NCI-H2196 treated with DMSO at 0.1 percent for 48 hours (cell line): ENCODE results near the gene XAB2.
"Not testable (repeated sequence)": the region's sequence is repeated elsewhere in the genome, so short reads cannot be mapped to it uniquely, and the experiment has no call there.

Experiments
- DNase-seq: peaks from one replicate; lab custom pipeline; 2025; ENCODE audit not compliant: unreplicated experiment; lab: John Stamatoyannopoulos, UW

XAB2 gene

DNA sequence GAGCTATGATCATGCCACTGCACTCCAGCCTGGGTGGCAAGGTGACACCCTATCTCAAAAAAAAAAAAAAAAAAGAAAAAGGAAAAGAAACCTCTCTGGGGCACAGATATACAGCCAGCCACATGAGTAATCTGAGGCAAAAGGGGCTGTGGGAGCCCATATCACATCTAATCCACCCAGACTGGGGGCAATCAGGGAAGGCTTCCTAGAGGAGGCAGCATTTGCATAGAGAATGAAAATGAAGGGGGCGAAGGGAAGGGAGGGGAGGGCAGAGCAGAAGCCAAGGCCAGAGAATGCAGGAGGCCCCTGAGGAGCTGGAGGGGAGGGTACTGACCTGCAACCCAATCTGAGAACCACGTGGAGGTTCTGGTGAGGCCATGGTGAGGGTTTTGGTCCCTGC, 20.8 kb upstream of the XAB2 start:
- DNase-seq: no peak

DNA sequence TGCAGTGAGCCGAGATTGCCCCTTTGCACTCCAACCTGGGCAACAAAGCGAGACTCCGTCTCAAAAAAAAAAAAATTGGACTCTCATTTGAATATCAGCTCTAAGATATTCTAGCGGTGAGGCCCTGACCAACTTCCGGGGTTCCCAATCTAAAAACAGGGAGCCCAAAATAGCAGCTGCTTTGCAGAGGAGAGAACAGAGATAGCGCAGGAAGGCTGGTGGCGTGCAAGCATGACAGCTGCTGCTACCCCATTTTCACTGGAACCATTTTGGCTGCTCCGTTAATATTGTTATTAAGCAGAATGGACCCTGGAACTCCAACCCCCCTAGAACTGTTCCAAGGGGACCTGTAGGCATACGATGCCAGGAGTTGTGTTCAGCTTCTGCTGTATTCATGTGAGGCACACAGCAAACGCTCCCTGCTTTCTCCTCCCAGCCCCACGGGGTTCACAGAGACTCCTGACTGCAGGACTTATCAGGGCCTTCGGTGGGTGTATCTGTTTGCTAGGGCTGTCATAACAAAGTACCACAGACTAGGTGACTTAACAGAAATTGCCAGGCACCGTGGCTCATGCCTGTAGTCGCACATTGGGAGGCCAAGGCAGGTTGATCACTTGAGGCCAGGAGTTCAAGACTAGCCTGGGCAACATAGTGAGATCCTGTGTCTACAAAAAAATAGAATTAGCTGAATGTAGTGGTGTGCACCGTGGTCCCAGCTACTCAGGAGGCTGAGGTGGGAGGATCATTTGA, 19.1 kb upstream of the XAB2 start:
- no peak for DNase-seq

DNA sequence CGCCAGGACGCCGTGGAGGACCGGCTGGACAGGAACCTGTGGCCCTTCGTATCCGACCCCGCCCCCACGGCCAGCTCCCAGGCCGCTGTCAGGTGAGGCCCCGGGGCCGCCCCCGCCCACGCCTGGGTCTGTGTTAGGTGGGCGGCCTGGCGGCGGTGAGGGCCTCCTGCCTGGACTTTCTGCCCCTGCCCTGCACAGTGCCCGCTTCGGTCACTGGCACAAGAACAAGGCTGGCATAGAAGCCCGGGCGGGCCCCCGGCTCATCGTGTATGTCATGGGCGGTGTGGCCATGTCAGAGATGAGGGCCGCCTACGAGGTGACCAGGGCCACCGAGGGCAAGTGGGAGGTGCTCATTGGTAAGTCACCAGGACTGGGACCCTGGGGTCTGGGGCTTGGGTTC, 17.8 kb upstream of the XAB2 start:
- DNase-seq: no peak

GRCh38 chr19:7646426-7646700, 17.0 kb upstream of the XAB2 start:
- no peak for DNase-seq

DNA sequence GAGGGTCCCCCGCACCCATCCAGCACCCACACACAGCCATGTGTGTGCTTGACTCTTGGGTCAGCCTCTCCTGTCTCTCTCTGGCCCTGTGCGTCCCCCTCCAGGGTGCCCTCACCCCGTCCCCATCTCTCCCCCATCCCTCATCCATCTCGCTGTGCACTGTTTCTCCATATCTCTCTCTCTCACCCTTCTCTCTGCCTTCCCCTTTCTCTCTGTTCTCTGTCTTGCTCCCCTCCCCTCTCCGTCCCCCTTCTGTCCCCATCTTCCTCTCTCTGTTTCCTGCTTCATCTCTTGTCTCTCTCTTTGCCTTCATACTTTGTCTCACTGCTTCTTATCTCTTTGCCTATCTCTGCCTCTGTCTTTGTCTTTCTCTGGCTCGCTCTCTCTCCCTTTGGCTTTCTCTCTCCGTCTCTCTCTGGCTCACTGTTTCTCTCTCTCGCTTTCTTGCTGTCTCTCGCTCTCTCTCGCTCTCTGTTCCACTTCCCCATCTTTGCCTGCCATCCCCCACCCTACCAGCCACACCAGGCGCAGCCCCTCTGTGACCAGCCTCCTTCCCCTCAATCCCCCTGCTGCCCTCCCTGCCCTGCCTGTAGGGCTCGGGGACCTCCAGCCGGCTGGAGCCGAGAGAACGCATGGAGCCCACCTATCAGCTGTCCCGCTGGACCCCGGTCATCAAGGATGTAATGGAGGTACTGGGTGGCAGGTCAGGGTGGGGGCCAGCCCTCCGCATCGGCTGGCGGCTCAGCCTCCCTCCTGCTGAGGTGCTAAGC, 16.5 kb upstream of the XAB2 start:
- no peak for DNase-seq

GRCh38 chr19:7645163-7645562, 15.8 kb upstream of the XAB2 start:
- no peak for DNase-seq

- no peak for DNase-seq
Observed at GRCh38 chr19:7644550-7644877, 15.2 kb upstream of the XAB2 start.

GRCh38 chr19:7643629-7644549, 14.5 kb upstream of the XAB2 start:
- not testable (repeated sequence) for DNase-seq

DNA sequence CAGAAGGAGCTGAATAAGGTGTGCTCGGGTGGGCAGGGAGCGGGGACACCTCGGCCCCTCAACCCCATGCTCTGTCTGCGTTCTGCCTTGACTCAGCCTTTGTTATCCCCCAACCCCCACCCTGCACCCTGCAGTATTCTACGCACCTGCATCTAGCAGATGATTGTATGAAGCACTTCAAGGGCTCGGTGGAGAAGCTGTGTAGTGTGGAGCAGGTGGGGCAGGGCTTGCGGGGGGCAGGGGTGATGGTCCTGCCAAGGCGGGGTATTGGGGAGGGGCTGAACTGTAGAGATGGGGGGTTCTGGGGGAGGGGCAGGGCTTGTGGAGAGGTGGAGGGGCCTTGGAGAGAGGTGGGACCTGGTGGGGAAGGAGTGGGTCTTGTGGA, 13.7 kb upstream of the XAB2 start:
- no peak for DNase-seq

GRCh38 chr19:7642295-7643030, 13.1 kb upstream of the XAB2 start:
- DNase-seq: no peak

DNA sequence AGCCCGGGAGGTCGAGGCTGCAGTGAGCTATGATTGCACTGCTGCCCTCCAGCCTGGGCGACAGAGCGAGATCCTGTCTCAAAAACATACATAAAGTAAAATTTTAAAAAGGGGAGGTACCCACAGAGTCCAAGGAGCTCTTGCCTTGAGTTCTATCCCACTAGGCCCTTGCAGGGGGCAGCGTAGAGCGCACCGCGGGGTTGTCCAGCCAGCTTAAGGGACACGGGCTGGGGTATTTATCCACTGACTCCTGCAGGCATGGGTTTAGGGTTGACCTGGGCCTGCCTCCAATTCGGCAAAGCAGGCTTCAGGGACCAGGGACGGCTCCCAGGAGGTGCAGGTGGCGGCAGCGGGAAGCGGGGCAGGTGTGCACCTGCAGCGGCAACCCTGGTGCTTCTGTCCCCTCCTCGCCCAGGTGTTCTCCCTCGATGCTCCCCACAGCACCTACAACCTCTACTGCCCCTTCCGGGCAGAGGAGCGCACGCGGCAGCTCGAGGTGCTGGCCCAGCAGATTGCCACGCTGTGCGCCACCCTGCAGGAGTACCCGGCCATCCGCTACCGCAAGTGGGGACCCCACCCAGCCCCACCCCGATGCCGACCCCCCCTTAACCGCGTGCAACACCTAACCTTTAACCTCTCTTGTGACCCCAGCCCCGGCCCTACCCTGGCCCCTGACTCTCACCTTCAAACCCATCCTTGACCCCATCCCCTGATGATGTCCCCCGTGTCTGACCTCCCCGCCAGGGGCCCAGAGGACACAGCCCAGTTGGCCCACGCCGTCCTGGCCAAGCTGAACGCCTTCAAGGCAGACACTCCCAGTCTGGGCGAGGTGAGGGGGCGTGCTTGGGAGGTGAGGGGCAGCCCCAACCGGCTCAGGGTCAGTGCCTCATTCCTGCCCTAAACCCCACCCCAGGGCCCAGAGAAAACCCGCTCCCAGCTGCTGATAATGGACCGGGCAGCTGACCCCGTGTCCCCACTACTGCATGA, 12.2 kb upstream of the XAB2 start:
- DNase-seq: no peak

DNA sequence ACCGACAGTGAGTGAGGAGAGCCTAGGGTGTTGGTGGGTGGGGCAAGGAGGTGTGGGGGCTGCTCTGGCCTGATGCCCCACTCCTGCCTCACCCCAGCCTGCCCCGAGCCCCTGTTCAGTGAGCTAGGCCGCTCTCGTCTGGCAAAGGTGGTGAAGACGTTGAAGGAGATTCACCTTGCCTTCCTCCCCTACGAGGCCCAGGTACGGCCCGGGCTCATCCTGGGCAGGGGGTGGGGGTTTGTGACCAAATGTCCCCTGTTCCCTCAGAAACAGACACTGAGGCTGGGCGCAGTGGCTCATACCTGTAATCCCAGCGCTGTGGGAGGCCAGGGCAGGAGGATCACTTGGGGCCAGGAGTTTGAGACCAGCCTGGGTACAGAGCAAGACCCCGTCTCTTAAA, 11.5 kb upstream of the XAB2 start:
- DNase-seq: no peak

- no peak for DNase-seq
Observed at GRCh38 chr19:7639863-7640348, 10.6 kb upstream of the XAB2 start.

GRCh38 chr19:7638802-7639465, 9.6 kb upstream of the XAB2 start:
- DNase-seq: no peak

DNA sequence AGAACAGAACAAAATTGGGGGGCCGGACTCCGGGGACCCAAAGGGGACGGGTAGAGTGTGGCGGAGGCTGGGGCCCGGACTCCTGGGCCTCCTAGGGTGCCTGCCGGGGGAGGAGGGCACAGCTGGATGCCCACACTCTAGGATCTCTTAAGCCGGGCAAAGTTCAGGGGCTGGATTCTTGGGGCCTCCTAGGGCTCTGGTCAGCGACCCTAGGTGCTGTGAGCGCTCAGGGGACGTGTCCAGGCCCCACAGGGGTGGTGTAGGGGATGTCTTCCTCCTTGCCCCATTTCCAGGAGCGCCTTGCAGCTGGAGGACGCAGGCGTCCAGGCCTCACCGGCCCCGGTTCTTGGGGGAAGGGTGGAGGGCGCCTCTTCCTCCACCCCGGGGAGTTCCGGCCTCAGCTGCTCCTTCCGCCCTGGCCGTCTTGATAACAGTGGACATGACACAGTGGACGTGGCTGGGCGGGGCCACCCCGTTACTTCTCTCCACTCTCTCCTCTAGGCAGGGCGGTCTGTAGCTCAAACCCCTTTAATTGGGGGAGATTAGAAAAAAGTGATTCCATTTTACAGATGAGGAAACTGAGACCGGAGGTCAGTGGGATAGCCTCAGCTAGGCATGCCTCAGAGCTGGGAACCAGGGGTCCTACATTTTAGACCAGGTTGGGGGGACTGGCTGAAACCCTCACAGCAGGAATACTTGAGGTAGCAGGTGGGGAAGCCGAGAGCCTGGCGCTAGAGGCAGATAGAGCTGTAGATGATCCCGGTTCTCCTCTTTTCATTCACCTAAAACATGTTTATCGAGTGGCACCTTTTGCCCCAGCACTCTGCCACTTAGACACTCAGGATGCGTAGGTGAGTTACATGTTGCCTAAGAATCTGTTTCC, 8.3 kb upstream of the XAB2 start:
- no peak for DNase-seq

- peak; percentile 77 for DNase-seq
Observed at GRCh38 chr19:7636691-7637373, 7.5 kb upstream of the XAB2 start, which contains the start of gene STXBP2. Gene STXBP2, plus strand, starts transcription at chr19:7637110. Its CDS starts 40 bp downstream, at chr19:7637150.

GRCh38 chr19:7636317-7636690, 7.0 kb upstream of the XAB2 start:
- no peak for DNase-seq

DNA sequence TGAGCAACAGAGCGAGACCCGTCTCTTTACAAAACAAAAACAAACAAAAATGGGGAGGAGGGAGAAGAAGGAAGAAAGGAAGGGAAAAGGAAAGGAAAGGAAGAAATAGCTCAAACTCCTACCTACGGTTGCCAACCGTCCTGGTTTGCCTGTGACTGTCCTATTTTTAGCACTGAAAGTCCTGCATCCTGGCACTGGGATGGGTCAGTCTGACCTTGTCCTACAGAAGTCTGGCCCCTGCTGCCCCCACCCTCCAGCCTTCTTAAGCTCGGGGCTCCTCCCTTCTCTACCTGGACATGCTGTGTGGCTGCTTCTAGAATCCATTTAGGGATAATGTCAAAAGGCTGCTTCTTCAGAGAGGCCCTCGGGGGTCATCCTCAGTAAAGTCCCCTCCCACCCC, 6.3 kb upstream of the XAB2 start:
- no peak for DNase-seq
